Activated CD8-positive, alpha-beta memory T cell treated with anti-CD3 and anti-CD28 coated beads for 24 hours (primary cell): ENCODE results near the gene TPPP3.
A peak's percentile ranks its signal among the peaks of the same experiment; 100 is the strongest.
"Not testable (repeated sequence)": the region's sequence is repeated elsewhere in the genome, so short reads cannot be mapped to it uniquely, and the experiment has no call there.

Source experiments
- DNase-seq: peaks from one replicate; pipeline ENCODE4 v3.0.0-alpha.2; 2020

Gene TPPP3

GRCh38 chr16:67388591-67388990 is 4.7 kb downstream of the TPPP3 start:
- DNase-seq: peak; percentile 44

- peak; percentile 15 for DNase-seq
Observed at GRCh38 chr16:67388191-67388590, 5.1 kb downstream of the TPPP3 start.

- no peak for DNase-seq
Observed at GRCh38 chr16:67387479-67388079, 5.7 kb downstream of the TPPP3 start.

- DNase-seq: no peak
Observed at GRCh38 chr16:67386861-67387455, 6.3 kb downstream of the TPPP3 start.

GRCh38 chr16:67384778-67385510 is 8.4 kb downstream of the TPPP3 start:
- DNase-seq: no peak

GRCh38 chr16:67383284-67383683 is 10.0 kb downstream of the TPPP3 start:
- DNase-seq: no peak

GRCh38 chr16:67378642-67379041 is 14.7 kb downstream of the TPPP3 start:
- DNase-seq: no peak

GRCh38 chr16:67376012-67376411 is 17.3 kb downstream of the TPPP3 start:
- DNase-seq: not testable (repeated sequence)

- DNase-seq: no peak
Observed at GRCh38 chr16:67372664-67373063, 20.6 kb downstream of the TPPP3 start.

GRCh38 chr16:67370661-67371060 is 22.6 kb downstream of the TPPP3 start:
- DNase-seq: no peak

GRCh38 chr16:67364600-67365235 is 28.6 kb downstream of the TPPP3 start:
- DNase-seq: no peak

- DNase-seq: no peak
Observed at GRCh38 chr16:67361038-67361437, 32.3 kb downstream of the TPPP3 start.

- DNase-seq: not testable (repeated sequence)
Observed at GRCh38 chr16:67359540-67360269, 33.6 kb downstream of the TPPP3 start.

- DNase-seq: no peak
Observed at GRCh38 chr16:67357561-67357960, 35.7 kb downstream of the TPPP3 start.

- no peak for DNase-seq
Observed at GRCh38 chr16:67356396-67356795, 36.9 kb downstream of the TPPP3 start.

- DNase-seq: not testable (repeated sequence)
Observed at GRCh38 chr16:67352463-67352862, 40.8 kb downstream of the TPPP3 start.

GRCh38 chr16:67350324-67350723 is 43.0 kb downstream of the TPPP3 start:
- no peak for DNase-seq

GRCh38 chr16:67349172-67349571 is 44.1 kb downstream of the TPPP3 start:
- no peak for DNase-seq

- no peak for DNase-seq
Observed at GRCh38 chr16:67346341-67346740, 47.0 kb downstream of the TPPP3 start.

- DNase-seq: no peak
Observed at GRCh38 chr16:67345401-67345800, 47.9 kb downstream of the TPPP3 start.

- no peak for DNase-seq
Observed at GRCh38 chr16:67342616-67343015, 50.7 kb downstream of the TPPP3 start.

- no peak for DNase-seq
Observed at GRCh38 chr16:67341250-67341649, 52.0 kb downstream of the TPPP3 start.
